Measurements from ENCODE around the gene ENOPH1. TPM values are rescaled to one million over a fixed set of nuclear protein-coding genes. Genes with fewer than 3 reads are reported as not detected.

Gene ENOPH1
- polyA plus RNA-seq, 1 donor (not counting 4 experiments of a cell fraction or from before 2014, with no cell fraction given) = 29.4 TPM

GRCh38 chr4:82496349-82496748, 66.0 kb downstream of the ENOPH1 start:
- H3K4me2 ChIP-seq (ENCODE audit: control insufficient read depth, extremely low read depth, insufficient read depth, low read depth, low read length) = no peak overlapping the region
- no peaks in the 10 kb centered on the region for H3K36me3 ChIP-seq (ENCODE audit: control insufficient read depth in 2 of 2, extremely low read depth in 1 of 2, insufficient read depth in 2 of 2, low read length in 2 of 2)
- no peak overlapping the region for H3K4me3 ChIP-seq (ENCODE audit: control insufficient read depth in 2 of 3, extremely low read depth in 1 of 3, insufficient read depth in 2 of 3, low read depth in 1 of 3, low read length in 3 of 3)
- H3K9me1 ChIP-seq (ENCODE audit: control insufficient read depth, extremely low read depth, insufficient read depth, low read length) = no peaks in the 10 kb centered on the region
- no peaks in the 10 kb centered on the region for H3K4me1 ChIP-seq (ENCODE audit: control insufficient read depth, extremely low read depth, insufficient read depth, low read length)
- no peak for DNase-seq (ENCODE audit: low read depth, low spot score)
- H3K27ac ChIP-seq (ENCODE audit: control insufficient read depth, insufficient read depth, low read length) = no peak overlapping the region
- no peak for TF ChIP-seq EZH2 (IDR thresholded peaks at IDR 0.05; ENCODE audit: low read length)
- TF ChIP-seq, protein P1, sequence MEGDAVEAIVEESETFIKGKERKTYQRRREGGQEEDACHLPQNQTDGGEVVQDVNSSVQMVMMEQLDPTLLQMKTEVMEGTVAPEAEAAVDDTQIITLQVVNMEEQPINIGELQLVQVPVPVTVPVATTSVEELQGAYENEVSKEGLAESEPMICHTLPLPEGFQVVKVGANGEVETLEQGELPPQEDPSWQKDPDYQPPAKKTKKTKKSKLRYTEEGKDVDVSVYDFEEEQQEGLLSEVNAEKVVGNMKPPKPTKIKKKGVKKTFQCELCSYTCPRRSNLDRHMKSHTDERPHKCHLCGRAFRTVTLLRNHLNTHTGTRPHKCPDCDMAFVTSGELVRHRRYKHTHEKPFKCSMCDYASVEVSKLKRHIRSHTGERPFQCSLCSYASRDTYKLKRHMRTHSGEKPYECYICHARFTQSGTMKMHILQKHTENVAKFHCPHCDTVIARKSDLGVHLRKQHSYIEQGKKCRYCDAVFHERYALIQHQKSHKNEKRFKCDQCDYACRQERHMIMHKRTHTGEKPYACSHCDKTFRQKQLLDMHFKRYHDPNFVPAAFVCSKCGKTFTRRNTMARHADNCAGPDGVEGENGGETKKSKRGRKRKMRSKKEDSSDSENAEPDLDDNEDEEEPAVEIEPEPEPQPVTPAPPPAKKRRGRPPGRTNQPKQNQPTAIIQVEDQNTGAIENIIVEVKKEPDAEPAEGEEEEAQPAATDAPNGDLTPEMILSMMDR (optimal IDR thresholded peaks at IDR 0.05 in 1 of 3, IDR thresholded peaks at IDR 0.05 in 1 of 3, conservative IDR thresholded peaks at IDR 0.05 in 1 of 3; ENCODE audit: extremely low read depth in 1 of 3, insufficient read depth in 2 of 3, low read length in 3 of 3) = no peak
- H2AFZ ChIP-seq (ENCODE audit: control insufficient read depth, low read length) = no peak overlapping the region
- no peaks in the 10 kb centered on the region for H3K27me3 ChIP-seq (ENCODE audit: control insufficient read depth, extremely low read depth, insufficient read depth, low read length)
- no peak for FAIRE-seq
- H3K9ac ChIP-seq (ENCODE audit: control insufficient read depth, extremely low read depth, insufficient read depth, low read length) = no peak overlapping the region
- no peaks in the 10 kb centered on the region for H4K20me1 ChIP-seq (ENCODE audit: control insufficient read depth, extremely low read depth, insufficient read depth, low read length)
- dilution Hi-C loops (cut with MboI; ENCODE audit: extremely low pct_ligation_motif_present, low sequenced_read_pairs) = no loop called here
- no peaks in the 10 kb centered on the region for H3K79me2 ChIP-seq (ENCODE audit: control insufficient read depth, insufficient read depth, low read length)
- no peaks in the 10 kb centered on the region for H3K9me3 ChIP-seq (ENCODE audit: control insufficient read depth, low read depth, low read length)

DNA sequence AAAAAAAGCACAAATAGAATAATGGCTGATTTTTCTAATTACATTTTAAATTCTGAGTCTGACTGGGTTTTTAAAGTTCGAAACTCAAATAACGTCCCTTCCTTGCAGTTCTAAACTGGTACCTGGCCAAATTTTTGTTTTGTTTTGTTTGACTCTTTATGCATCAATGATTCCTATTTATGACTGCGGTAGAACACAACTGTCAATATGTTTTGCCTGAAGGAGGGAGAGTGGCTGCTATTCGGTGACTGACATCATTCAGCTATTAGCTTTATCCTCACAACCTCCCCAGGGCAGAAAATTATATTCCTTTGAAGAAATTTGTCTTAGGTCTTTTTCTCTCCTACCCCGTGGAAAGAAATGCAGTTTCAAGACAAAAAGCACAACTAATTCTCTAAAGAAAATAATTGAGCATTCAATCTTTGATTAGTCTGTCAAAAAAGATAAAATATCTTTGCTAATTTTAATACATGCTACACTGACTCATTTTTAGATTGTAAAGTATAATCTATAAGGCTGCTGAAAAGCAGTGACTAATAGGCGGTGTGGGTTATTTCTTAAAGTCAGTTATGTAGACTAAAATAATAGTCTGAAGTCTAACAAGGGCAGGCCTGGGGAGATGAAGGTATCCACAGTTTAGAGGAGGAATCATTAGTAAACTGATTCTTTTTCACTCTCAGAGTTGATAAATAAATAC, 69.5 kb downstream of the ENOPH1 start:
- H3K27ac ChIP-seq (ENCODE audit: control insufficient read depth, insufficient read depth, low read length) = no peak overlapping the region
- H3K4me1 ChIP-seq (ENCODE audit: control insufficient read depth, extremely low read depth, insufficient read depth, low read length) = no peaks in the 10 kb centered on the region
- no peaks in the 10 kb centered on the region for H3K79me2 ChIP-seq (ENCODE audit: control insufficient read depth, insufficient read depth, low read length)
- FAIRE-seq (no peak), DNase-seq (ENCODE audit: low read depth, low spot score) (no peak)
- H3K9me3 ChIP-seq (ENCODE audit: control insufficient read depth, low read depth, low read length) = no peaks in the 10 kb centered on the region
- no peaks in the 10 kb centered on the region for H4K20me1 ChIP-seq (ENCODE audit: control insufficient read depth, extremely low read depth, insufficient read depth, low read length)
- TF ChIP-seq EZH2 (IDR thresholded peaks at IDR 0.05; ENCODE audit: low read length) = no peak
- TF ChIP-seq, protein P1 (optimal IDR thresholded peaks at IDR 0.05 in 1 of 3, IDR thresholded peaks at IDR 0.05 in 1 of 3, conservative IDR thresholded peaks at IDR 0.05 in 1 of 3; ENCODE audit: extremely low read depth in 1 of 3, insufficient read depth in 2 of 3, low read length in 3 of 3) = no peak
- H3K27me3 ChIP-seq (ENCODE audit: control insufficient read depth, extremely low read depth, insufficient read depth, low read length) = no peaks in the 10 kb centered on the region
- H3K4me3 ChIP-seq (ENCODE audit: control insufficient read depth in 2 of 3, extremely low read depth in 1 of 3, insufficient read depth in 2 of 3, low read depth in 1 of 3, low read length in 3 of 3) = no peak overlapping the region
- dilution Hi-C loops (cut with MboI; ENCODE audit: extremely low pct_ligation_motif_present, low sequenced_read_pairs) = no loop called here
- H2AFZ ChIP-seq (ENCODE audit: control insufficient read depth, low read length) = no peak overlapping the region
- H3K36me3 ChIP-seq (ENCODE audit: control insufficient read depth in 2 of 2, extremely low read depth in 1 of 2, insufficient read depth in 2 of 2, low read length in 2 of 2) = no peaks in the 10 kb centered on the region
- H3K4me2 ChIP-seq (ENCODE audit: control insufficient read depth, extremely low read depth, insufficient read depth, low read depth, low read length) = no peak overlapping the region
- H3K9me1 ChIP-seq (ENCODE audit: control insufficient read depth, extremely low read depth, insufficient read depth, low read length) = no peaks in the 10 kb centered on the region
- no peak overlapping the region for H3K9ac ChIP-seq (ENCODE audit: control insufficient read depth, extremely low read depth, insufficient read depth, low read length)
